T-helper 1 cell treated with Interleukin-12 subunit alpha and Interleukin-12 subunit beta and Interleukin-4 antibody, amounts not matched to agents 30 ng/mL and 1 ng/mL, for 36 hours (primary cell): ENCODE results near the gene OCA2. TPM values are rescaled to one million over a fixed set of nuclear protein-coding genes. Genes with fewer than 3 reads are reported as not detected.

Experiments
- intact Hi-C: fragments of 100-400 bp; cut with micrococcal nuclease; formaldehyde crosslinking; loops from one replicate; pipeline ENCODE4 v1.15.1; 2024
- total RNA-seq: library from RNA; stranded (reverse); gene quantifications from 2 replicates; pipeline ENCODE4 v1.2.3, GENCODE V29; 2022

Gene OCA2
- total RNA-seq, 1 donor from 2014 or later = not detected

DNA sequence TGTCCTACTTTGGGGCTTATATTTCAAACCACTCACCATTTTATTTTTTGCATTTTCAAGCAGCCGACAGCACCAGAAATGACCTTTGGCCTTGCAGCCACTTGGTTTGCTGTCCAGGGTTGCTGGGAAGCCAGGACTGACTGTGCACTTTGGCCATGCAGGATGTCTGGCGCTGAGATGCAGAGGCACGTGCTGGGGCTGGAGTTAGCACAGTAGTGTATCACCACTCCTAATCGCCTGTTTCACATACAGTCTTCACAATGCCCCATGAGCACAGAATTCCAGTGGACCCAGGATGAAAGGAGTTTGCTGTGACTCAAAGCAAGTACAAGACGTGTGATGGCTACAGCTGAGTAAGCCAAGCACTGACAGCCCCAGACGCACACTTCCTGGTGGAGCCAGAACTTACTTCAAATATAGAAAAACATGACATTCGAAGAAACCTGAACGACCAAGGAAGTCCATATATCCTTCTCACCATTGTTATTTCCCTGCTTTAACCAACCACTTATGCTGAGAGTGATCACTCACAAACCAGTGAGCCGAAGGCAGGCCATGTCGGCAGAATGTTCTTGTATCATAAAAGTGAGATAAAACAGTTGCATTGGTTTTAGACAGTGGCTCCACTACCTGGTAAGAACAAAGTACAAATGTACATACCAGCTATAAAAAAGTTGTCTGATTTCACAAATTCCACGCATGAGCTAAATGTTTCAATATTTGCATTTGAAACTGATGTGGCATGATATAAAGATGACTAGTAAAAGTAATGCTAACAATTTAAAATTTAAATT, 16.0 kb downstream of the OCA2 start:
- intact Hi-C loops = loop anchor here (10.0 kb wide), 1 partner anchor 892 kb away; no protein-coding TSS in a partner anchor

DNA sequence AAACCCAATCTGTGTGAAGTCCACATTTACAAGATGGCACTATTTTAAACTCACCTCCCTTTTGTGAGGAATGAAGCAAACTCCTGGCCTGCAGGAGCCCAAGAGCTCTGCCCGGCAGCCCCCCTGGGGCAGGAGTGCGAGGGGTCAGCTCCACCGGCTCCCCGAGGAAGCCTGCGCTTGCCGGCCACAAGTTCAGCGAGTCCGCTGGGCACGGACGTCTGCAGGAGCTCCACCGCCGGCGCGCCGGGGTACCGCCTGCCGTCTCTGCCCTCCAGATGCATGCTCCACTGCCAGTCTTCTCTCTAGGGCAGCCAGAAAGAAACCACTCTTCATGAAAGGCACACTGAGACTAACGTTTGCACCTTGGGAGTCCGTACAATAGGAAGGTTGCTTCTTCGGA, 17.5 kb downstream of the OCA2 start:
- intact Hi-C loops = loop anchor here (10.0 kb wide), 1 partner anchor 893 kb away; no protein-coding TSS in a partner anchor

DNA sequence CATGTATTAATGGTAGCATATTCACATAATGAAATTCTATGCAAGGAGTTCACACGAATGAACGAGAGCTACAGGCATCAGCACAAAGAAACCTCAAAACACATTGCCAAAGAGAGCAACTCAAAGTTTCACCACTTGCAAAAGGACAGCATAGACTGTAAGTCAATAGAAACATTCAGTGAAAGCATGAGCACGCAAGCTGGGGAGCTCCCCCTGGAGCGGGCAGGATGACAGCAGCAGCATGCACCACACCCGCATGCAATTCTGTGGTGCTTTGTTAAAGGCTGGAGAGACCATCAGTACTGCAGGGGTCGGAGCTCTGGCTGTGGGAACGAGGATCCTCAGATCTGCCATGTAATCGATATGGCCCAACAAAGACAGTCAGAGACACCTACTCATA, 18.7 kb downstream of the OCA2 start:
- intact Hi-C loops = loop anchor here (10.0 kb wide), 1 partner anchor 894 kb away; no protein-coding TSS in a partner anchor

DNA sequence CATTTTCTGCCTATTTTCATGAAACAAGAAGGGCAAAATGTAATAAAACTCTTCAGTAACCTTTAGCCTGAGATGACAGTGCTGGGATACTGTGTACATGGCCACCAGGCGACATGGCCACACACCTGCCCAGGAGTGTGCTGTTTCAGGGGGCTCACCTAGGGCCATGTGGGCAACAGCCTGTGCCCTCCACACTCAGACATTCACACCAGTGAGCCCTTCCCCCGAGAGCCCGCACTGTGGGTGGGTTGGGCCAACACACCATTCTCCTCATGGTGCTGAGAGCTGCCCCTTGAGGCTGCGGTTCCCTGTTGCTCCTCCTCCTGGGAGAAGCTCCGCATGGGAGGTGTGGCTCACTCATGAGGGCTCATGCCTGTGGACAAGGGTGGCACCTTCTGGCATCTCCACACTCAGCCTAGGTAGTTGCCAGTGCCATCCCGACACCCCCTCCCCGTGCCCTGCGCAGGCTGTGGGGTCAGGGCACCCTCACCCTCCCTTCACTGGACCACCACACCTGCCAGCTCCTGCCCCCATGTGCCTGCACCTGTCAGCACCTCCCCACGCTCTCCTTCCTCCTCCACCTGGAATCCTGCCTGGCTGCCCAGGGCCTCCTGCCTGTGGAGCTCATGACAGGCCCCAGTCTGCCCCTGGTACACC, 19.7 kb downstream of the OCA2 start:
- intact Hi-C loops = no loop called here

DNA sequence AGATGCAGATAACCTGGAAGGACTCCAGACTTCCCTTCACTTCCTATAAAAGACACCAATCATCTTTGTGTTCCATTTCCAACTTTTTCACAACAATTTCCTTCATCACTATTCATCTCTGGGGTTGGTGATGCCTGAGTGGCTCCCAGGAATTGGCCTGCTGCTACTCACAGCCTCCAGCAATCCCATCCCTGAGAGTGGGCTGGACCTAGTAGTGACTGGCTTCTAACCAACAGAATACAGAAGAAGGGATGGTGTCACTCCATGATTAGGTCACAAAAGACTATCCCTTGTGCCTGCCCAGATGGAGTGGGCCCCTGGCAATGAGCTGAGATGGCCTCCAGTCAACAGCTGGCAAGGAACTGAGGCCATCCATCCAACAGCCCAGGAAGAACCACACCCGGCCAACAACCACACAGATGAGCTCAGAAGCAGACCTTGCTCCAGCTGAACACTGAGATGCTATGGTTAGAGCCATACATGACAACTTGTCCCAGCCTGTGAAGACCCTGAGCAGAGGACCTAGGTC, 20.9 kb downstream of the OCA2 start:
- intact Hi-C loops = no loop called here

DNA sequence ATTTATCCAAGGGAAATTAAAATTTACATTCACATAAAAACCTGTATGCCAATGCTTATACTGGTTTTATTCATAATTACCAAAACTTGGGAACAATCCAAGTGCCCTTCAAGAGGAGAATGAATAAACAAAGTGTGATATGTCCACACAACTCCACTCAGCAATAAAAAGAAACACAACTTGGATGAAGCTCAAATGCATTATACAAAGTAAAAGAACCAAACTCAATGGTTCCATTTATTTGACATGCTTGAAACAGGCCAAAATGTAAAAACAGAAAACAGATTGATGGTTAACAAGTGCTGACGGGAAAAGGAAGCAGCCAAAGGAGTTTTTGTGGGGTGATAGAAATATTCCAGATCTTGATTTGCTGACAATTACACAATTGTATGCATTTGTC, 23.5 kb downstream of the OCA2 start:
- intact Hi-C loops = no loop called here

DNA sequence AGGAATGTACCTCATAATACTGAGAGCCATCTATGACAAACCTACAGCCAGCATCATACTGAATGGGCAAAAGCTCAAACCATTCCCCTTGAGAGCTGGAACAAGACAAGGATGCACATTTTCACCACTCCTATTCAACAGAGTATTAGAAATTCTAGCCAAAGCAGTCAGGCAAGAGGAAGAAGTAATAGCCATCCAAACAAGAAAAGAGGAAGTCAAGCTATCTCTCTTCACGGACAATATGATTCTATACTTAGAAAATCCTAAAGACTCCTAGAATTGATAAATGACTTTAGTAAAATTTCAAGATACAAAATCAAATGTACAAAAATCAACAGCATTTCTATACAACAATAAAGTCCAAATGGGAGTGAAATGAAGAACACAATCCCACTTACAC, 30.2 kb downstream of the OCA2 start:
- intact Hi-C loops = no loop called here

DNA sequence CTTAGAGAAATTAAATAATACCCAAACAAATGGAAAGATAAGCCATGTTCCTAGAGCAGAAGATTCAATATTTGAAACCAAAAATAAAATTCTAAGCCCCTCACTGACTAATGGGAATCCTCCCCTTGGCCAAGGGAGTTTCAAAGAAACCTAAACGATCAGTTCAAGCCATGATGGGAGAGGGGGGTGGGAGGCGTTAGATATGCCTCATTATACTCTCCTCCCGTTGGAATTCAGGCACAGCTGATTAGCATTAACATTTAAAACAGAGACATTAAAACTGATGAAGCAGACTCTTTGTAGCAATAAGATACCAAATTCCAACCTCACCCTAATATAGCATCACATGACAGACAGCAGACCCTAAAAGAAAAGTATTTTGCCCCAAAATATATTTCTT, 32.9 kb downstream of the OCA2 start:
- intact Hi-C loops = no loop called here

DNA sequence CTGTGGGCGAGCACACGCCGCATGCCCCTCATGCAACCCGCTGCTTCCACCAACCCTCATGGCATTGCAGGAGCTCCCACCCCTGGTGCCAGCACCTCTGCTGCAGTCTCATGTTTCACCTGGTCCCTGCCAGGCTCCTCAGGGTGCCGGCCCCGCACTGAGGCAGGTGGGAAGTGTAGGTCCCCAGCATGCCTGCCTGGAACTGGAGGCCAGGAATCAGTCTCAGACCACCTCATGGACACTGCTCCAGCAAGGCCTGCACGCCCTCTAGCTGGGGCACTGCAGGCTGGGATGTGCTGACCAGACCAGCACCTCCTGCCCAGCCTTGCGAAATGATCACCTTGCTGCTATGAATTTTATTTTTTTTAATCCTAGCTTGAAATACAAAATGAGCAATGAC, 39.1 kb downstream of the OCA2 start:
- intact Hi-C loops = no loop called here

DNA sequence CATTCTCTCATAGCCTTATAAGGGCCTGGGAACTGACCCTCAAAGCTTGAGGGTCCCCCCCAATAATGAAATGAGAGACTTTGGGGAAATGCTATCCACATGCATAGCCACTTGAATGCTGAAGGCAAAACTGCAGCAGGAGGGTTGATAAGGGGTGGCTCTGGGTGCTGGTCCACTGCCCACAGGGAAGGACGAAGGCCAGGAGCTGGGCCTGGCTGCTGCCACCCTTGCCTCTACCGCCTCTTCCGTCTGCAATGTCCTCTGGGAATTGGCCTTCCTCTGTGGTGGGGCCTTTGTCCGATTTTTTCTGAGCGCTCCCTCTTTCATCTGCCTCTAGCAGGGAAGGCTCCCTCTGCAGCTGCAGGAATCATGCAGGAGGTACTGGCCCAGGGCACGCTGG, 41.0 kb downstream of the OCA2 start:
- intact Hi-C loops = no loop called here

DNA sequence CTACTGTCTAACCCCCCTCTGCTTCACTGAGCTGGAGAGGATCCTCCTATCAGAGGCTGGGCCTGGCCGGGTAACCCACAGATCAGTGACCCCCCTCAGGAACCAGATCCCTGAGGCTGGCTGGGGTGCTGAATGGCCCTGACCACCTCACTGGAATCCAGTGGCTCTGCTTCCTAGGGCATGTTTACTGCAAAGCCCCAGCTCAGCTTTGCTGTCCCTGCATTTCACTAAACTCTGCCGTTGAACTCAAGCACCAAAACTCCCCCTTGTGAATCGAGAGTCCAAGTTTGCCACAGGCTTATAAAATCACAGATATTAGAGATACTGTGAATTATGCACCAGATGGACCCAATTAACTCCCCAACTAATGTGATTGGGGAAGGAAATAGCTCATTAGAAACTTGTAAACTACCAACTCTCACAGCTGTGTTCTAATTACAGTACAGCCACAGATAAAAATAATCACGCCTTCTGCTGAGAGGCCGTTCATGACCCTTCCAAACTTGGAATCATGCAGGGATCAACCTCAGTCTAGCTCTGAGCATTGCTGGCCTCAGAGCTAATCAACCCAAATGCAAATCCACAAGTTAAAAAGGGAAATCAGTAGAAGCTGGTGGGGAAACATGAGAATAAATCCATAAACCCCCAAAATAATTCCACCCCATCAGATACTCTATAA, 47.0 kb downstream of the OCA2 start:
- intact Hi-C loops = no loop called here

DNA sequence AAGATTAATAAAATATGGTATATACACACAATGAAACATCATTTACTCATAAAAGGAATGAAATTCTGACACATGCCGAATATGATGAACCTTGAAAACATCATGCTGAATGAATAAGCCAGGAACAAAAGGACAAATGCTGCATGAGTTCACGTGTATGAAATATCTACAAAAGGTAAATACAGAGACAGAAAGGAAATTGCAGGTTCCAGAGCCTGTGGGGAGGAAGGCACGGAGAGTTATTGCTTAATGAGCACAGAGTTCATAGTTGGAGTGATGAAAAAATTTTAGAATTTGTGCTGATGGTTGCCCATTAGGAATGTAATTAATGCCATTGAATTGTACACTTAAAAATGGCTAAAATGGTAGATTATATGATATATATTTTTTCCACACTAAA, 49.5 kb downstream of the OCA2 start:
- intact Hi-C loops = no loop called here

DNA sequence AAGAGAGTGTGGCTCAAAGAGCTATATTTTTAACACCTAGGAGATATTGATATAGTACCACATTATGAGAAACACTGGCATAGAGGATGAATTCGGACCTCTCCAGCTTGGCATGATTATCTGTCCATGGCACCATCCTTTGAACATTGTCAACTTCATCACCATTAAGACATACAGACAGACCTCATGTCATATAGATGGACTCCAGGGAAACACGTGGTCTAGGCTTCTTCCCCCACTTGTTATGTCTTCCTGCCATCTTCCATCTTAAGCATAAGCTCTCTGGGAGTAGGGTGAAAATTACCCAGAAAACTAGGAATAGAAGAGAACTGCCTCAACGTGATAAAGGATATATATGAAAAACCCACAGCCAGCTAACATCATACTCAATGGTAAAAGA, 51.8 kb downstream of the OCA2 start:
- intact Hi-C loops = no loop called here

DNA sequence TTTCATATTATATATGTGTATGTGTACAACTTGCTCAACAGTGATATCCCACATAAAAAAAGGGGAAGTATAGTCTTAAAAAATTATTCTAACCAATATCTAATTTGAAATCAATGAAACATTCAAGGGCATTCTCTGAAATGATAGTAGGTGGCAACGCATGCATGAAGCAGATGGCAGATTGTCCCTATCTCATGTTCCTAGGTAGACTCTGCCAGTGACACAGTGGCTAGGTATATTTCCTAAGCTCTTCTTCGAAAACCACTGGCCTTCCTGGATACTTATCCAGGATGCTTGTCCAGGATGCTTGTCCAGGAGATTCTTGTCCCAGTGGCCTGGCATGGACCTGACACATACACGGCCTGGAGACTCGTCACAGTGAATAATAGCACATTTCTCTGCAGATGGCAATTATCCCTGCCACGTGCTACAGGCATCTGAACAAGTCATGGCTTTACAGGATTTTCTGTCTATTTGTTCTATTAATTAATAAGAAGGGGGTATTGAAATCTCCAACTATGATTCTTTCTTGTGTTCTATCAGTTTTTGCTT, 54.9 kb downstream of the OCA2 start:
- intact Hi-C loops = no loop called here

DNA sequence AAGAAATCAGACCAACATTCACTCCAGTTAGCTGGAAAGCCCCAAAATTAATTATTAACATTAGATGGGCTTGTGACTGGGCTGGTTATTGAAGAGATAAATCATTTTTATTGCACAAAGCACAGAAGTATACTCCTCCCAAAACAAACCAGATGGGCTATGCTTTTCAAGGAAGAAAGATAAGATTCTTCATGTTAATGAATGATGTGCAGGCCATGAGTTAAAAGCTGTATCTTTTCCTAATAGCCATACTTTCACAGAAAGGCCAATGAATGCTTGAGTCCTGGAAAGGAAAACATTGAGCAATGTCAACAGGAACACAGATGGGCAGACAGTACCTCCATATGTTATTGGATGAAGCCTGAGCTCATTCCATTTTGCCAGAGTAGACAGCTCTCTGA, 55.4 kb downstream of the OCA2 start:
- intact Hi-C loops = no loop called here

DNA sequence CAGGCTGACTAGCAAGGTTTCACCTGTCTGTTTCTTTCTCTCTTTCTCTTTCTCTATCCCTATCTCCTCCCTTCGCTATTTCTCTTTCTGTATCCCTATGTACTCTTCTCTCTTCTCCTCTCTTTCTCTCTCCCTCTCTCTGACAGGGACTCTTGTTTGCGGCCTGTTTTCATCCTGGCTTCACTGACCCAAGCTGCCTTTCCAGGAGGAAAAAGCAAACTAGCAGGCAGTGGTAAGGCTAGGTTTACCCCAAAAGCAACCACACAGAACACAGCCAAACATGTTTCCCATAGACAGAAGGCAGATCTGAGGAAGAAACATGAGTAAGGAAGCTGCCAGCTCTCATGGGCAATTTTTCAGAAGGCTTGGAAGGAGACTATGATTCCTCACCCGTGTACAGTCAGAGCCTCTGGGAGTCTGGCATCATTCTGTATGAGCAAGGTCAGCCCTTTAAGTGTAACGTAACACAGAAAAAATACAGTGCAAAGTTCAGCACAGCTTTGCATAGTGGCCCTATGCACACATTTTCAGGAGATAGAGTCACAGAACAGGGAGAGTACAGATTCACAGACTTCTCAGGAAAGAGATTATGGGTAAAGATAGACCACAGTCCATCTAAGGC, 61.0 kb downstream of the OCA2 start:
- intact Hi-C loops = no loop called here

DNA sequence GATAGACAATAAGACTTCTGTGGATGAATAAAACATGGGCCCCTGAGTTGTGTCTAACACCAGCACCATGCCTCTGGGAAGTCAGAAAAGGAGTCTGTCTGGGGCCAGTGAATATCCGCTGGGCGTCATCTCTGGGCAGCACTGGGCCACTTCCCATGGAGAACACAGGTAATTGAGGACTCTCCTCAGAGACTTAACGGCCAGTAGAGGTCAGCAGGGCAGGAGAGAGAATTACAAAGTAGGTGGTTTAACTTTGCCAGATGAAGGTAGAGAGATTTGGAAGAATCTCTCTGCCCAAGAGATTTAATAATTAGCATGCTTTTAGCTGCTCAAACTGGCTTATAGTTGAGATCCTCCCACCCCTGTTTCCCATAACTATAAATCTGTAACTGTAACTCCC, 65.7 kb downstream of the OCA2 start:
- intact Hi-C loops = no loop called here

DNA sequence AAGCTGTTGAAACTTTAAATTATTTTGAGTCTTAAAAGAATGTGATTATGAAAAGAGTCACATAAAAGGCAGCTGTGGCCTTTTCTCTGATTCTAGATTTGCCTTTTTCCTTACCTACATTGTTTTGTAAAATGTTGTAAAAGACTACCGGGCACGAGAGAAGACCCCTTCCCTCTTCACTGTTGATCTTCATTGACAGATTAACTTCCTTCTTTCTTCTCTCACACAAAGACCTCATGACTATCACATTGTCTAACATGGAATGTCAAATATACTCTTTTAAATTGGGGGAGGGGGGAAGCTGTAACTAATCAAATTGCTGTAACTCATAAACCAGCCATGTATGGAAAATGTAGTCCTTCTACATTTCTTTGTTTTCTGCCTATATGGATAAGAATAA, 68.3 kb downstream of the OCA2 start:
- intact Hi-C loops = no loop called here

DNA sequence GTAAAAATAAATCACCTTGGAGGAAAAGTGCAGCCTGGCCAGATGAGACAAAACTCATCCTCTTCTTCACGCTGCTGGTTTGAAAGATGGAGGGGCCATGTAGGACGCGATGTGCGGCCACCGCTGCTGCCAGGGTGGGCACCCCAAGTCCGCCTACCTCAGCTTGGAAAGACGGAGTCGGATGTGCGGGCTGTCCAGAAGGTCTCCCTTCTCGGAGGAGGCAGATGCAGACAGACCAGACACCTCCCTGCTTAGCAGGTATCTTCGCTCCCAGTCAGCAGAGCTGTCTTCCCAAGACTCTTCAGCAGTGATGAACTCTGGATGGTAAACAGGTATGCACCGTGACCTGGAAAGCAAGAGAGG, 71.4 kb downstream of the OCA2 start:
- intact Hi-C loops = no loop called here

DNA sequence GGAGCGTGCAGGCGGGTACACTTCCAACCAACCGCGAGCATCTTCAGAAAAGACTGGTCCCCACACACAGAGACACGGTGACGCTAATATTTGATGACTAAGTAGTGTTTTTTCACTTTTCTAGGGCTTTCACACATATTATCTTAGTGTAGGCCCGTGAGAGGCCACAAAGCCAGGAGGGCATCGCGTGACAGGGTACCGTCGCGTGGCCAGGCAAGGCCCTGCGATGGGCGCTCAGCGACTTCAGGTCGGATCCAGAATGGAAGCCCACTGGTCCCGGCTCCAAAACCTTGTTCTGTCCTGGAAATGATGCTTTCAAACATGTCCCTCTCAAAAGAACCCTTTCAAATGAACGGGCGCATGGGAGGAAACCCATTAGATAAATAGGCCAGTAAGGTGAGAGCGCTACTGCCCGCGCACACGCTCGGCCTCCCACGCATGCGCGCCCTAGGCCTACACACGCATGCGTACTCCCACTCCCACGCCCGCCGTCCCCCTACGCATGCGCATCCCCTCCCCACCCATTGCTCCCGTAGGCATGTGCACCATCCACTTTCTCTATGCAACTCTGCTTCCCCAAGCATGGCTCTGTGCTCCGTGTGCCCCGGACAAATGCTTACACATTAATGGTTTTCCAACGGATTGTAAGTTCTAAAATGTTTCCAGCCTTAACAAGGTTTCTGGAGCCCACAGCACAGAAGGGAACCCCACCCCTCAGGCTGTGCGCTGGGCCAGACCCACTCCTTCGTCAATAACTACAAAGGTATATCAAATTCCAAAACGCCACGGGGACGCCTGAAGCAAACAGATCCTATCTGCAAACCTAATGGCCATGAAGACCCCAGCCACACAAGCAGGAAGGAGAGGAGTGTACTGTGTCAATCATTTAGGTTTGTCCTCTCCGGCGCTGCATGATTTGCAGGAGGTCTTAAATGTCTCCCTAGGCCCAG, 72.1 kb downstream of the OCA2 start:
- intact Hi-C loops = no loop called here
